Epidermal melanocyte (primary cell): ENCODE results near the gene VPS13A.
"Not testable (repeated sequence)": the region's sequence is repeated elsewhere in the genome, so short reads cannot be mapped to it uniquely, and the experiment has no call there.

Experiments
- DNase-seq: peaks from one replicate; pipeline ENCODE4 v3.0.0; 2011; ENCODE audit warnings: low spot score; ENCODE audit not compliant: insufficient read length

VPS13A gene

GRCh38 chr9:77183581-77183980, 6.2 kb downstream of the VPS13A start:
- DNase-seq = no peak

- DNase-seq = no peak
These were observed 10.9 kb downstream of the VPS13A start for GRCh38 chr9:77188242-77188641.

- DNase-seq = no peak
These were observed 17.1 kb downstream of the VPS13A start for GRCh38 chr9:77194423-77194822.

GRCh38 chr9:77210116-77210515, 32.8 kb downstream of the VPS13A start:
- DNase-seq = no peak

GRCh38 chr9:77211561-77211960, 34.2 kb downstream of the VPS13A start:
- DNase-seq = no peak

GRCh38 chr9:77212801-77213200, 35.5 kb downstream of the VPS13A start:
- no peak for DNase-seq

GRCh38 chr9:77215874-77216273, 38.5 kb downstream of the VPS13A start:
- DNase-seq = no peak

- no peak for DNase-seq
These were observed 41.3 kb downstream of the VPS13A start for GRCh38 chr9:77218612-77219011.

- no peak for DNase-seq
These were observed 44.1 kb downstream of the VPS13A start for GRCh38 chr9:77221431-77221830.

- no peak for DNase-seq
These were observed 47.5 kb downstream of the VPS13A start for GRCh38 chr9:77224746-77225312.

- no peak for DNase-seq
These were observed 59.4 kb downstream of the VPS13A start for GRCh38 chr9:77236693-77237092.

GRCh38 chr9:77237896-77238295, 60.6 kb downstream of the VPS13A start:
- DNase-seq = no peak

- no peak for DNase-seq
These were observed 73.7 kb downstream of the VPS13A start for GRCh38 chr9:77251050-77251449.

- DNase-seq = no peak
These were observed 79.9 kb downstream of the VPS13A start for GRCh38 chr9:77257275-77257674.

GRCh38 chr9:77261605-77262004, 84.3 kb downstream of the VPS13A start:
- no peak for DNase-seq

GRCh38 chr9:77267762-77268161, 90.4 kb downstream of the VPS13A start:
- not testable (repeated sequence) for DNase-seq

- no peak for DNase-seq
These were observed 93.8 kb downstream of the VPS13A start for GRCh38 chr9:77271023-77271690.

- DNase-seq = no peak
These were observed 99.5 kb downstream of the VPS13A start for GRCh38 chr9:77276799-77277198.

GRCh38 chr9:77277719-77278118, 100.4 kb downstream of the VPS13A start:
- DNase-seq = no peak

GRCh38 chr9:77283991-77284390, 106.7 kb downstream of the VPS13A start:
- no peak for DNase-seq

GRCh38 chr9:77284616-77285015, 107.3 kb downstream of the VPS13A start:
- DNase-seq = no peak

GRCh38 chr9:77290373-77290772, 113.0 kb downstream of the VPS13A start:
- no peak for DNase-seq

GRCh38 chr9:77291714-77292113, 114.4 kb downstream of the VPS13A start:
- no peak for DNase-seq
